ENCODE results near the gene DHX36.

The DHX36 gene

GRCh38 chr3:154254527-154254926, 69.8 kb downstream of the DHX36 start:
- WGBS (ENCODE audit: insufficient coverage), result 97% methylated on average over 7 of the region's 8 CpGs
- Histone ChIP-seq H3K27me3 (replicated peaks in 2 of 5; ENCODE audit: control insufficient read depth in 4 of 5, insufficient read depth in 5 of 5, low read length in 4 of 5) (no peaks in the 10 kb centered on the region), H3K4me3 (ENCODE audit: control insufficient read depth in 1 of 7, extremely low read depth in 1 of 7, insufficient read depth in 4 of 7, low read depth in 2 of 7, low read length in 6 of 7) (no peak overlapping the region), H3K27ac (ENCODE audit: insufficient read depth in 1 of 2, low read depth in 1 of 2, low read length in 2 of 2, poor library complexity in 1 of 2, severe bottlenecking in 2 of 2) (no peak overlapping the region), H3K4me1 (ENCODE audit: control extremely low read depth in 1 of 4, control insufficient read depth in 4 of 4, insufficient read depth in 4 of 4, low read length in 3 of 4) (peaks cover 0 to 1% (median 0%) of the 10 kb centered on the region in 4 experiments), H3K9me3 (ENCODE audit: control extremely low read depth in 1 of 5, control insufficient read depth in 4 of 5, insufficient read depth in 2 of 5, low read depth in 1 of 5, low read length in 4 of 5) (peaks cover 0 to 3% (median 0%) of the 10 kb centered on the region in 5 experiments), H3K36me3 (ENCODE audit: control insufficient read depth in 4 of 4, insufficient read depth in 4 of 4, low read length in 3 of 4) (peaks cover 11 to 35% (median 23%) of the 10 kb centered on the region in 4 experiments)
- CTCF ChIA-PET, result interaction anchor here (1.1 to 4.5 kb wide), 11 partner anchors 9 to 274 kb away, joined by 3 to 30 read pairs (median 4); no protein-coding TSS in a partner anchor
- POLR2A ChIA-PET, result no interaction called here
- no peak for DNase-seq

- H3K4me3 ChIP-seq (ENCODE audit: control insufficient read depth in 1 of 7, extremely low read depth in 1 of 7, insufficient read depth in 4 of 7, low read depth in 2 of 7, low read length in 6 of 7), result peak overlapping the region in 2 of 7 experiments; percentile 46 to 55
- WGBS (ENCODE audit: insufficient coverage), result 1% methylated on average over 9 of the region's 11 CpGs
- CTCF ChIA-PET, result interaction anchor here (0.7 to 4.5 kb wide), 31 partner anchors 8 to 1227 kb away, joined by 3 to 30 read pairs (median 3); no protein-coding TSS in a partner anchor
- no peak overlapping the region for H3K27ac ChIP-seq (ENCODE audit: insufficient read depth in 1 of 2, low read depth in 1 of 2, low read length in 2 of 2, poor library complexity in 1 of 2, severe bottlenecking in 2 of 2)
- no peaks in the 10 kb centered on the region for H3K9me3 ChIP-seq (ENCODE audit: control extremely low read depth in 1 of 5, control insufficient read depth in 4 of 5, insufficient read depth in 2 of 5, low read depth in 1 of 5, low read length in 4 of 5)
- H3K27me3 ChIP-seq (replicated peaks in 2 of 5; ENCODE audit: control insufficient read depth in 4 of 5, insufficient read depth in 5 of 5, low read length in 4 of 5), result no peaks in the 10 kb centered on the region
- DNase-seq, result peak; percentile 86 to 93 (median 89)
- H3K4me1 ChIP-seq (ENCODE audit: control extremely low read depth in 1 of 4, control insufficient read depth in 4 of 4, insufficient read depth in 4 of 4, low read length in 3 of 4), result peaks cover 0 to 1% (median 0%) of the 10 kb centered on the region in 4 experiments
- POLR2A ChIA-PET, result no interaction called here
- H3K36me3 ChIP-seq (ENCODE audit: control insufficient read depth in 4 of 4, insufficient read depth in 4 of 4, low read length in 3 of 4), result peaks cover 2 to 21% (median 12%) of the 10 kb centered on the region in 4 experiments
Measured at GRCh38 chr3:154252759-154253638, 71.3 kb downstream of the DHX36 start.

GRCh38 chr3:154251610-154252009, 72.7 kb downstream of the DHX36 start:
- H3K4me1 ChIP-seq (ENCODE audit: control extremely low read depth in 1 of 4, control insufficient read depth in 4 of 4, insufficient read depth in 4 of 4, low read length in 3 of 4), result peaks cover 0 to 1% (median 0%) of the 10 kb centered on the region in 4 experiments
- H3K9me3 ChIP-seq (ENCODE audit: control extremely low read depth in 1 of 5, control insufficient read depth in 4 of 5, insufficient read depth in 2 of 5, low read depth in 1 of 5, low read length in 4 of 5), result no peaks in the 10 kb centered on the region
- H3K4me3 ChIP-seq (ENCODE audit: control insufficient read depth in 1 of 7, extremely low read depth in 1 of 7, insufficient read depth in 4 of 7, low read depth in 2 of 7, low read length in 6 of 7), result no peak overlapping the region
- H3K27ac ChIP-seq (ENCODE audit: insufficient read depth in 1 of 2, low read depth in 1 of 2, low read length in 2 of 2, poor library complexity in 1 of 2, severe bottlenecking in 2 of 2), result peak overlapping the region in 1 of 2 experiments; percentile 1
- no peak for DNase-seq
- CTCF ChIA-PET, result interaction anchor here (1.4 kb wide), 1 partner anchor 154 kb away, joined by 5 read pairs; no protein-coding TSS in a partner anchor
- H3K36me3 ChIP-seq (ENCODE audit: control insufficient read depth in 4 of 4, insufficient read depth in 4 of 4, low read length in 3 of 4), result peaks cover 2 to 13% (median 9%) of the 10 kb centered on the region in 4 experiments
- no peaks in the 10 kb centered on the region for H3K27me3 ChIP-seq (replicated peaks in 2 of 5; ENCODE audit: control insufficient read depth in 4 of 5, insufficient read depth in 5 of 5, low read length in 4 of 5)
- POLR2A ChIA-PET, result no interaction called here
- 97% methylated on average over 3 of the region's 3 CpGs for WGBS (ENCODE audit: insufficient coverage)

- ChIA-PET POLR2A (no interaction called here), CTCF (interaction anchor here (0.7 kb wide), 1 partner anchor 10 kb away, joined by 3 read pairs; no protein-coding TSS in a partner anchor)
- Histone ChIP-seq H3K4me1 (ENCODE audit: control extremely low read depth in 1 of 4, control insufficient read depth in 4 of 4, insufficient read depth in 4 of 4, low read length in 3 of 4) (peaks cover 0 to 1% (median 0%) of the 10 kb centered on the region in 4 experiments), H3K4me3 (ENCODE audit: control insufficient read depth in 1 of 7, extremely low read depth in 1 of 7, insufficient read depth in 4 of 7, low read depth in 2 of 7, low read length in 6 of 7) (no peak overlapping the region), H3K27ac (ENCODE audit: insufficient read depth in 1 of 2, low read depth in 1 of 2, low read length in 2 of 2, poor library complexity in 1 of 2, severe bottlenecking in 2 of 2) (no peak overlapping the region), H3K36me3 (ENCODE audit: control insufficient read depth in 4 of 4, insufficient read depth in 4 of 4, low read length in 3 of 4) (peaks cover 2 to 9% (median 4%) of the 10 kb centered on the region in 4 experiments), H3K9me3 (ENCODE audit: control extremely low read depth in 1 of 5, control insufficient read depth in 4 of 5, insufficient read depth in 2 of 5, low read depth in 1 of 5, low read length in 4 of 5) (no peaks in the 10 kb centered on the region), H3K27me3 (replicated peaks in 2 of 5; ENCODE audit: control insufficient read depth in 4 of 5, insufficient read depth in 5 of 5, low read length in 4 of 5) (no peaks in the 10 kb centered on the region)
- WGBS (ENCODE audit: insufficient coverage), result 92% methylated on average over 4 of the region's 4 CpGs
- no peak for DNase-seq
Measured at GRCh38 chr3:154250291-154250690, 74.0 kb downstream of the DHX36 start.

- POLR2A ChIA-PET, result no interaction called here
- CTCF ChIA-PET, result interaction anchor here (1.3 kb wide), 1 partner anchor 10 kb away, joined by 3 read pairs; no protein-coding TSS in a partner anchor
- DNase-seq, result no peak
- Histone ChIP-seq H3K4me1 (ENCODE audit: control extremely low read depth in 1 of 4, control insufficient read depth in 4 of 4, insufficient read depth in 4 of 4, low read length in 3 of 4) (peaks cover 0 to under 1% (median 0%) of the 10 kb centered on the region in 4 experiments), H3K27ac (ENCODE audit: insufficient read depth in 1 of 2, low read depth in 1 of 2, low read length in 2 of 2, poor library complexity in 1 of 2, severe bottlenecking in 2 of 2) (no peak overlapping the region), H3K27me3 (replicated peaks in 2 of 5; ENCODE audit: control insufficient read depth in 4 of 5, insufficient read depth in 5 of 5, low read length in 4 of 5) (no peaks in the 10 kb centered on the region), H3K9me3 (ENCODE audit: control extremely low read depth in 1 of 5, control insufficient read depth in 4 of 5, insufficient read depth in 2 of 5, low read depth in 1 of 5, low read length in 4 of 5) (no peaks in the 10 kb centered on the region), H3K4me3 (ENCODE audit: control insufficient read depth in 1 of 7, extremely low read depth in 1 of 7, insufficient read depth in 4 of 7, low read depth in 2 of 7, low read length in 6 of 7) (no peak overlapping the region), H3K36me3 (ENCODE audit: control insufficient read depth in 4 of 4, insufficient read depth in 4 of 4, low read length in 3 of 4) (peaks cover 0 to 5% (median 3%) of the 10 kb centered on the region in 4 experiments)
- no CpG with 5 or more reads among the region's 2 CpGs for WGBS (ENCODE audit: insufficient coverage)
Measured at GRCh38 chr3:154247806-154248415, 76.4 kb downstream of the DHX36 start.

DNA sequence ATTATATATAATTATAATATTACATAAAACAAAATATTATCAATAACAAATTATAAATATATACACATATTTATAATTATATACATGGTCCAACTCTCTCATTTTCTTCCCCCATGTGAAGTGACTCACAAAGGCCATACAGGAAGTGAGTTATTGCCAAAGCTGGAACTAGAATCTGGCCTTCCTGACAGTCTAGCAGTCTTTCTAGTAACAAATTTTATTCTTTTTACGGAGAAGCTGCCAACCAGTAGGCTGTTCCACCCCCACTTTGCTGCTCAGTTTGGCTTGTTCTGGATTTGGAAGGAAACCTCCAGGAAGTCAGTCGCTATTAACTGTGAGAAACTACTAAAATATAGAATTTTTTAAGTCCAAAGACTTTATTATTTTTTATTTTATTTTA, 79.6 kb downstream of the DHX36 start:
- no peaks in the 10 kb centered on the region for H3K4me1 ChIP-seq (ENCODE audit: control extremely low read depth in 1 of 4, control insufficient read depth in 4 of 4, insufficient read depth in 4 of 4, low read length in 3 of 4)
- ChIA-PET CTCF (interaction anchor here (1.1 kb wide), 1 partner anchor 8 kb away, joined by 5 read pairs; no protein-coding TSS in a partner anchor), POLR2A (no interaction called here)
- no peak overlapping the region for H3K27ac ChIP-seq (ENCODE audit: insufficient read depth in 1 of 2, low read depth in 1 of 2, low read length in 2 of 2, poor library complexity in 1 of 2, severe bottlenecking in 2 of 2)
- no peaks in the 10 kb centered on the region for H3K9me3 ChIP-seq (ENCODE audit: control extremely low read depth in 1 of 5, control insufficient read depth in 4 of 5, insufficient read depth in 2 of 5, low read depth in 1 of 5, low read length in 4 of 5)
- H3K27me3 ChIP-seq (replicated peaks in 2 of 5; ENCODE audit: control insufficient read depth in 4 of 5, insufficient read depth in 5 of 5, low read length in 4 of 5), result no peaks in the 10 kb centered on the region
- no peak overlapping the region for H3K4me3 ChIP-seq (ENCODE audit: control insufficient read depth in 1 of 7, extremely low read depth in 1 of 7, insufficient read depth in 4 of 7, low read depth in 2 of 7, low read length in 6 of 7)
- no peaks in the 10 kb centered on the region for H3K36me3 ChIP-seq (ENCODE audit: control insufficient read depth in 4 of 4, insufficient read depth in 4 of 4, low read length in 3 of 4)
- no peak for DNase-seq
- WGBS (ENCODE audit: insufficient coverage), result no CpG with 5 or more reads among the region's 2 CpGs

All from common myeloid progenitor, CD34-positive (primary cell).